Activated CD4-positive, alpha-beta T cell treated with anti-CD3 and anti-CD28 coated beads for 36 hours (primary cell): ENCODE data around the gene DBNL. TPM values are rescaled to one million over a fixed set of nuclear protein-coding genes. Genes with fewer than 3 reads are reported as not detected.
"Not testable (repeated sequence)": the region's sequence is repeated elsewhere in the genome, so short reads cannot be mapped to it uniquely, and the experiment has no call there.

Source experiments
- ATAC-seq: fragments of 200-7000 bp; cut with Tn5 transposase; one replicate; pipeline ENCODE4 v1.10.0; 2021; ENCODE audit warnings: mild to moderate bottlenecking, moderate library complexity
- CTCF ChIA-PET: fragments of 350-600 bp; sonication (Branson Sonifier 250); formaldehyde crosslinking; loops from one replicate; lab custom pipeline; 2021; ENCODE audit warnings: antibody characterized with exemption; lab: Charles Lee
- POLR2A ChIA-PET: fragments of 350-600 bp; sonication (Branson Sonifier 250); formaldehyde crosslinking; loops from one replicate; lab custom pipeline; 2021; ENCODE audit warnings: antibody characterized with exemption, inconsistent platforms; lab: Charles Lee
- DNase-seq: peaks from one replicate; pipeline ENCODE4 v3.0.0-alpha.2; 2020
- H3K27ac Mint-ChIP-seq: one replicate; pipeline ENCODE4 v1.8.0; 2021; ENCODE audit warnings: mixed read lengths
- H3K27me3 Mint-ChIP-seq: one replicate; pipeline ENCODE4 v1.8.0; 2021; ENCODE audit warnings: mixed read lengths
- H3K36me3 Mint-ChIP-seq: one replicate; pipeline ENCODE4 v1.8.0; 2021; ENCODE audit warnings: low read depth, mixed read lengths
- H3K4me1 Mint-ChIP-seq: one replicate; pipeline ENCODE4 v1.8.0; 2021; ENCODE audit warnings: mixed read lengths
- H3K4me3 Mint-ChIP-seq: one replicate; pipeline ENCODE4 v1.8.0; 2021; ENCODE audit warnings: mild to moderate bottlenecking, moderate library complexity, mixed read lengths
- H3K9me3 Mint-ChIP-seq: one replicate; pipeline ENCODE4 v1.8.0; 2021; ENCODE audit warnings: low read depth, mixed read lengths
- intact Hi-C, 2 experiments: fragments of 100-400 bp; cut with DNase I in 1 of 2; cut with micrococcal nuclease in 1 of 2; formaldehyde crosslinking; loops; one replicate each; pipeline versions ENCODE4 v1.14.2 to v1.15.1; 2022 to 2024; cut with DNase I, micrococcal nuclease
- total RNA-seq, 2 experiments: library from RNA; stranded (reverse); gene quantifications; one replicate each; pipeline ENCODE4 v1.2.3, GENCODE V29; 2021

The DBNL gene
- 100 to 1,000 TPM; 106 to 117 TPM for total RNA-seq

GRCh38 chr7:44044315-44045225 lies at the start of gene DBNL:
Gene DBNL, plus strand, starts transcription at chr7:44044702. Its CDS starts 36 bp downstream, at chr7:44044738.
- H3K9me3 Mint-ChIP-seq: no peaks in the 10 kb centered on the region

GRCh38 chr7:43997532-43997931 lies 47.0 kb upstream of the DBNL start, which contains the start of gene SPDYE1:
Gene SPDYE1, plus strand, starts transcription at chr7:43997897. Its CDS starts 2,053 bp downstream, at chr7:43999950.
- POLR2A ChIA-PET, H3K4me1 Mint-ChIP-seq, H3K9me3 Mint-ChIP-seq, CTCF ChIA-PET, H3K36me3 Mint-ChIP-seq, H3K4me3 Mint-ChIP-seq, intact Hi-C loops, H3K27ac Mint-ChIP-seq, H3K27me3 Mint-ChIP-seq, ATAC-seq, DNase-seq: not testable (repeated sequence)

More at GRCh38 chr7:44044315-44045225, at the start of gene DBNL:
- Mint-ChIP-seq H3K4me1 (peaks cover 52% of the 10 kb centered on the region), H3K4me3 (peak within 1 kb of the TSS; percentile 88), H3K36me3 (peaks cover 35% of the 10 kb centered on the region), H3K27me3 (no peaks in the 10 kb centered on the region), H3K27ac (peak within 1 kb of the TSS; percentile 93)
- CTCF ChIA-PET: interaction anchor here (0.6 to 0.8 kb wide), 2 partner anchors 51 to 483 kb away, joined by 3 read pairs; no protein-coding TSS in a partner anchor
- POLR2A ChIA-PET: interaction anchor here (0.6 kb wide), 2 partner anchors 157 to 445 kb away, joined by 3 to 4 read pairs; partner anchors contain the start of gene NUDCD3
- intact Hi-C loops: loop anchor here (1.0 to 10.0 kb wide), 8 partner anchors 25 to 1112 kb away; partner anchors contain the start of genes POLM (in 2 of the 2), MRPL32 (in 1 of the 2), NUDCD3 (in 1 of the 2) and POLD2 (in 1 of the 2)
- peak; percentile 72 for ATAC-seq
- DNase-seq: peak; percentile 95

GRCh38 chr7:44012081-44012480 lies 32.4 kb upstream of the DBNL start:
- intact Hi-C loops, H3K4me1 Mint-ChIP-seq, H3K36me3 Mint-ChIP-seq, ATAC-seq, H3K9me3 Mint-ChIP-seq, CTCF ChIA-PET, DNase-seq, H3K4me3 Mint-ChIP-seq, H3K27ac Mint-ChIP-seq, H3K27me3 Mint-ChIP-seq, POLR2A ChIA-PET: not testable (repeated sequence)

- CTCF ChIA-PET, DNase-seq, H3K4me1 Mint-ChIP-seq, H3K36me3 Mint-ChIP-seq, H3K27me3 Mint-ChIP-seq, POLR2A ChIA-PET, intact Hi-C loops, H3K4me3 Mint-ChIP-seq, H3K27ac Mint-ChIP-seq, ATAC-seq, H3K9me3 Mint-ChIP-seq: not testable (repeated sequence)
Measured at GRCh38 chr7:44015090-44015489, 29.4 kb upstream of the DBNL start.

- ATAC-seq: peak; percentile 82
- ChIA-PET POLR2A (interaction anchor here (0.6 to 1.3 kb wide), 3 partner anchors 28 to 472 kb away, joined by 3 to 5 read pairs (median 3); no protein-coding TSS in a partner anchor), CTCF (interaction anchor here (0.6 to 1.2 kb wide), 3 partner anchors 28 to 175 kb away, joined by 3 to 4 read pairs (median 3); no protein-coding TSS in a partner anchor)
- H3K4me1 Mint-ChIP-seq: peaks cover 35% of the 10 kb centered on the region
- not testable (repeated sequence) for H3K9me3 Mint-ChIP-seq, H3K36me3 Mint-ChIP-seq, H3K27me3 Mint-ChIP-seq
- H3K27ac Mint-ChIP-seq: peak overlapping the region; percentile 83
- intact Hi-C loops: loop anchor here (1.0 kb wide), 5 partner anchors 21 to 181 kb away; partner anchors contain the start of genes DBNL (in 2 of the 2), POLD2 (in 1 of the 2), POLM (in 1 of the 2) and YKT6 (in 1 of the 2)
- DNase-seq: peak; percentile 99
- peak overlapping the region; percentile 91 for H3K4me3 Mint-ChIP-seq
Measured at GRCh38 chr7:44018857-44019807, 25.4 kb upstream of the DBNL start.

GRCh38 chr7:44019825-44020224 lies 24.7 kb upstream of the DBNL start:
- not testable (repeated sequence) for H3K36me3 Mint-ChIP-seq, H3K4me3 Mint-ChIP-seq, H3K27ac Mint-ChIP-seq, H3K9me3 Mint-ChIP-seq, ATAC-seq, H3K27me3 Mint-ChIP-seq, DNase-seq
- CTCF ChIA-PET: interaction anchor here (0.6 to 1.2 kb wide), 3 partner anchors 27 to 174 kb away, joined by 3 to 4 read pairs (median 3); no protein-coding TSS in a partner anchor
- POLR2A ChIA-PET: interaction anchor here (0.6 to 1.3 kb wide), 2 partner anchors 27 to 471 kb away, joined by 3 to 5 read pairs; no protein-coding TSS in a partner anchor
- peaks cover 35% of the 10 kb centered on the region for H3K4me1 Mint-ChIP-seq
- intact Hi-C loops: loop anchor here (1.0 to 10.0 kb wide), 8 partner anchors 20 to 965 kb away; partner anchors contain the start of genes DBNL (in 2 of the 2), POLM (in 2 of the 2), POLD2 (in 1 of the 2) and YKT6 (in 1 of the 2)

- intact Hi-C loops: loop anchor here (5.0 to 10.0 kb wide), 3 partner anchors 60 to 963 kb away; partner anchors contain the start of gene POLM (in 1 of the 2)
- peaks cover 33% of the 10 kb centered on the region for H3K4me1 Mint-ChIP-seq
- H3K4me3 Mint-ChIP-seq, H3K9me3 Mint-ChIP-seq, POLR2A ChIA-PET, H3K27ac Mint-ChIP-seq, H3K36me3 Mint-ChIP-seq, H3K27me3 Mint-ChIP-seq, ATAC-seq, DNase-seq: not testable (repeated sequence)
- CTCF ChIA-PET: interaction anchor here (0.7 kb wide), 1 partner anchor 307 kb away, joined by 3 read pairs; no protein-coding TSS in a partner anchor
Measured at GRCh38 chr7:44022069-44022468, 22.4 kb upstream of the DBNL start.

- H3K27ac Mint-ChIP-seq: peak overlapping the region; percentile 95
- H3K9me3 Mint-ChIP-seq, POLR2A ChIA-PET, H3K36me3 Mint-ChIP-seq, CTCF ChIA-PET, H3K27me3 Mint-ChIP-seq: not testable (repeated sequence)
- DNase-seq: peak; percentile 52
- peak; percentile 49 for ATAC-seq
- peaks cover 29% of the 10 kb centered on the region for H3K4me1 Mint-ChIP-seq
- peak overlapping the region; percentile 52 for H3K4me3 Mint-ChIP-seq
- intact Hi-C loops: loop anchor here (5.0 to 10.0 kb wide), 3 partner anchors 59 to 962 kb away; partner anchors contain the start of gene POLM (in 1 of the 2)
Measured at GRCh38 chr7:44022796-44023467, 21.6 kb upstream of the DBNL start.

GRCh38 chr7:44029433-44029832 lies 15.1 kb upstream of the DBNL start:
- CTCF ChIA-PET, H3K27ac Mint-ChIP-seq, H3K27me3 Mint-ChIP-seq, H3K4me1 Mint-ChIP-seq, H3K4me3 Mint-ChIP-seq, ATAC-seq, H3K36me3 Mint-ChIP-seq, DNase-seq, POLR2A ChIA-PET, H3K9me3 Mint-ChIP-seq: not testable (repeated sequence)
- intact Hi-C loops: loop anchor here in 1 of 2 experiments (10.0 kb wide), 1 partner anchor 955 kb away; no protein-coding TSS in a partner anchor

GRCh38 chr7:44030029-44030428 lies 14.5 kb upstream of the DBNL start:
- ATAC-seq, H3K36me3 Mint-ChIP-seq, intact Hi-C loops, DNase-seq, H3K4me1 Mint-ChIP-seq, CTCF ChIA-PET, H3K9me3 Mint-ChIP-seq, POLR2A ChIA-PET, H3K27ac Mint-ChIP-seq, H3K4me3 Mint-ChIP-seq, H3K27me3 Mint-ChIP-seq: not testable (repeated sequence)
